A673 (cell line): ENCODE data around the gene BTF3L4.

ENCODE experiments used
- CTCF ChIP-seq: fragments of 300-800, 200-600 bp; sonication (generic); conservative IDR thresholded peaks from 2 replicates; pipeline ENCODE4 v1.5.1; 2017; ENCODE audit warnings: low read depth, mild to moderate bottlenecking, antibody characterized with exemption, low read length, moderate library complexity, mixed read lengths
- EZH2 ChIP-seq: fragments of 200-600 bp; sonication (generic); IDR thresholded peaks from 2 replicates; pipeline ENCODE4 v1.6.1; 2017; ENCODE audit warnings: borderline replicate concordance, low read depth, mild to moderate bottlenecking, mixed read lengths, antibody characterized with exemption, low read length; ENCODE audit not compliant: poor library complexity, severe bottlenecking

- TF ChIP-seq CTCF (no peak), EZH2 (no peak)
Observed at GRCh38 chr1:52032785-52033131, 23.3 kb upstream of the BTF3L4 start.
